ENCODE data around the gene ZNF619. TPM values are rescaled to one million over a fixed set of nuclear protein-coding genes. Genes with fewer than 3 reads are reported as not detected.
"Not testable (repeated sequence)": the region's sequence is repeated elsewhere in the genome, so short reads cannot be mapped to it uniquely, and the experiment has no call there.

The ZNF619 gene
- total and polyA plus RNA-seq, 4 donors = 0.50 to 7.1 (median 3.3) TPM

GRCh38 chr3:40452562-40452875 lies 24.4 kb upstream of the ZNF619 start:
- no peak for ATAC-seq (ENCODE audit: low FRiP score)
- peak overlapping the region in 1 of 2 donors; percentile 55 for H3K27ac ChIP-seq (ENCODE audit: low read depth in 1 of 2, low read length in 2 of 2)
- H3K27me3 ChIP-seq (ENCODE audit: control insufficient read depth in 1 of 2, insufficient read depth in 2 of 2, low read length in 1 of 2) = no peaks in the 10 kb centered on the region
- intact Hi-C loops (cut with DNase I) = loop anchor here (5.0 to 10.0 kb wide), 3 partner anchors 55 to 140 kb away; partner anchors contain the start of gene ZNF620 (in 1 of the 2)
- DNase-seq = no peak
- H3K9me3 ChIP-seq (ENCODE audit: control insufficient read depth, low read length) = no peaks in the 10 kb centered on the region
- H3K4me1 ChIP-seq (ENCODE audit: control insufficient read depth in 1 of 2, insufficient read depth in 2 of 2, low read length in 2 of 2) = peaks cover 0 to under 1% of the 10 kb centered on the region in 2 donors
- H3K4me3 ChIP-seq (ENCODE audit: low read length in 2 of 2) = peak overlapping the region; percentile 6 to 37
- WGBS, 2 donors = 2% methylated on average over 7 of the region's 7 CpGs
- no peaks in the 10 kb centered on the region for H3K36me3 ChIP-seq (ENCODE audit: control insufficient read depth in 1 of 2, insufficient read depth in 2 of 2, low read length in 1 of 2)

GRCh38 chr3:40452876-40453730 lies 23.8 kb upstream of the ZNF619 start:
- Histone ChIP-seq H3K4me1 (ENCODE audit: control insufficient read depth in 1 of 2, insufficient read depth in 2 of 2, low read length in 2 of 2) (peaks cover 0 to 2% of the 10 kb centered on the region in 2 donors), H3K27me3 (ENCODE audit: control insufficient read depth in 1 of 2, insufficient read depth in 2 of 2, low read length in 1 of 2) (no peaks in the 10 kb centered on the region), H3K9me3 (ENCODE audit: control insufficient read depth, low read length) (no peaks in the 10 kb centered on the region), H3K4me3 (ENCODE audit: low read length in 2 of 2) (peak overlapping the region; percentile 37 to 52), H3K36me3 (ENCODE audit: control insufficient read depth in 1 of 2, insufficient read depth in 2 of 2, low read length in 1 of 2) (no peaks in the 10 kb centered on the region), H3K27ac (ENCODE audit: low read depth in 1 of 2, low read length in 2 of 2) (peak overlapping the region in 1 of 2 donors; percentile 75)
- WGBS, 2 donors = 0 to 1% methylated on average over 40 to 41 of the region's 41 CpGs
- intact Hi-C loops (cut with DNase I) = loop anchor here (5.0 to 10.0 kb wide), 3 partner anchors 54 to 141 kb away; partner anchors contain the start of gene ZNF620 (in 1 of the 2)
- ATAC-seq (ENCODE audit: low FRiP score) (peak; percentile 96), DNase-seq (peak; percentile 99)

- ATAC-seq (ENCODE audit: low FRiP score) (no peak), DNase-seq (no peak)
- Histone ChIP-seq H3K4me3 (ENCODE audit: low read length in 2 of 2) (no peak overlapping the region), H3K27ac (ENCODE audit: low read depth in 1 of 2, low read length in 2 of 2) (no peak overlapping the region), H3K27me3 (ENCODE audit: control insufficient read depth in 1 of 2, insufficient read depth in 2 of 2, low read length in 1 of 2) (no peaks in the 10 kb centered on the region), H3K36me3 (ENCODE audit: control insufficient read depth in 1 of 2, insufficient read depth in 2 of 2, low read length in 1 of 2) (no peaks in the 10 kb centered on the region), H3K4me1 (ENCODE audit: control insufficient read depth in 1 of 2, insufficient read depth in 2 of 2, low read length in 2 of 2) (peaks cover 0 to 7% of the 10 kb centered on the region in 2 donors), H3K9me3 (ENCODE audit: control insufficient read depth, low read length) (no peaks in the 10 kb centered on the region)
- WGBS, 2 donors = 19 to 28% methylated on average over 6 of the region's 6 CpGs
- intact Hi-C loops (cut with DNase I) = loop anchor here (5.0 to 10.0 kb wide), 3 partner anchors 53 to 142 kb away; partner anchors contain the start of gene ZNF620 (in 1 of the 2)
Measured at GRCh38 chr3:40453933-40454332, 23.0 kb upstream of the ZNF619 start.

- Histone ChIP-seq H3K9me3 (ENCODE audit: control insufficient read depth, low read length) (no peaks in the 10 kb centered on the region), H3K36me3 (ENCODE audit: control insufficient read depth in 1 of 2, insufficient read depth in 2 of 2, low read length in 1 of 2) (no peaks in the 10 kb centered on the region), H3K27me3 (ENCODE audit: control insufficient read depth in 1 of 2, insufficient read depth in 2 of 2, low read length in 1 of 2) (no peaks in the 10 kb centered on the region), H3K4me3 (ENCODE audit: low read length in 2 of 2) (no peak overlapping the region), H3K27ac (ENCODE audit: low read depth in 1 of 2, low read length in 2 of 2) (no peak overlapping the region), H3K4me1 (ENCODE audit: control insufficient read depth in 1 of 2, insufficient read depth in 2 of 2, low read length in 2 of 2) (peaks cover 0 to 7% of the 10 kb centered on the region in 2 donors)
- 85 to 86% methylated on average over 4 of the region's 4 CpGs for WGBS, 2 donors
- no peak for ATAC-seq (ENCODE audit: low FRiP score)
- no peak for DNase-seq
- intact Hi-C loops (cut with DNase I) = loop anchor here in 1 of 2 donors (10.0 kb wide), 1 partner anchor 141 kb away; no protein-coding TSS in a partner anchor
Measured at GRCh38 chr3:40455328-40455727, 21.6 kb upstream of the ZNF619 start.

- no peak for ATAC-seq (ENCODE audit: low FRiP score)
- Histone ChIP-seq H3K27ac (ENCODE audit: low read depth in 1 of 2, low read length in 2 of 2) (no peak overlapping the region), H3K4me3 (ENCODE audit: low read length in 2 of 2) (peak overlapping the region; percentile 43 to 66), H3K36me3 (ENCODE audit: control insufficient read depth in 1 of 2, insufficient read depth in 2 of 2, low read length in 1 of 2) (no peaks in the 10 kb centered on the region), H3K9me3 (ENCODE audit: control insufficient read depth, low read length) (no peaks in the 10 kb centered on the region), H3K27me3 (ENCODE audit: control insufficient read depth in 1 of 2, insufficient read depth in 2 of 2, low read length in 1 of 2) (no peaks in the 10 kb centered on the region), H3K4me1 (ENCODE audit: control insufficient read depth in 1 of 2, insufficient read depth in 2 of 2, low read length in 2 of 2) (peaks cover 0 to 7% of the 10 kb centered on the region in 2 donors)
- intact Hi-C loops (cut with DNase I) = loop anchor here in 1 of 2 donors (10.0 kb wide), 1 partner anchor 142 kb away; no protein-coding TSS in a partner anchor
- DNase-seq = no peak
- 49 to 55% methylated on average over 29 of the region's 29 CpGs for WGBS, 2 donors
Measured at GRCh38 chr3:40456279-40456939, 20.5 kb upstream of the ZNF619 start.

GRCh38 chr3:40456940-40457823 lies 19.7 kb upstream of the ZNF619 start, which contains the start of gene RPL14:
TSS of gene RPL14 (plus strand) at chr3:40457339. CDS start at chr3:40457472, 133 bp downstream.
- H3K4me1 ChIP-seq (ENCODE audit: control insufficient read depth in 1 of 2, insufficient read depth in 2 of 2, low read length in 2 of 2) = peaks cover 0 to 7% of the 10 kb centered on the region in 2 donors
- no peaks in the 10 kb centered on the region for H3K27me3 ChIP-seq (ENCODE audit: control insufficient read depth in 1 of 2, insufficient read depth in 2 of 2, low read length in 1 of 2)
- DNase-seq (peak; percentile 98), ATAC-seq (ENCODE audit: low FRiP score) (peak; percentile 97)
- intact Hi-C loops (cut with DNase I) = loop anchor here (1.0 to 10.0 kb wide), 2 partner anchors 67 to 142 kb away; partner anchors contain the start of gene ZNF621 (in 1 of the 2)
- H3K36me3 ChIP-seq (ENCODE audit: control insufficient read depth in 1 of 2, insufficient read depth in 2 of 2, low read length in 1 of 2) = no peaks in the 10 kb centered on the region
- no peaks in the 10 kb centered on the region for H3K9me3 ChIP-seq (ENCODE audit: control insufficient read depth, low read length)
- 0% methylated on average over 79 of the region's 79 CpGs for WGBS, 2 donors
- peak within 1 kb of the TSS; percentile 71 to 78 for H3K4me3 ChIP-seq (ENCODE audit: low read length in 2 of 2)
- peak within 1 kb of the TSS; percentile 29 to 87 for H3K27ac ChIP-seq (ENCODE audit: low read depth in 1 of 2, low read length in 2 of 2)

GRCh38 chr3:40458473-40458872 lies 18.4 kb upstream of the ZNF619 start:
- Histone ChIP-seq H3K4me3 (ENCODE audit: low read length in 2 of 2) (peak overlapping the region in 1 of 2 donors; percentile 71), H3K4me1 (ENCODE audit: control insufficient read depth in 1 of 2, insufficient read depth in 2 of 2, low read length in 2 of 2) (peaks cover 0 to 7% of the 10 kb centered on the region in 2 donors), H3K36me3 (ENCODE audit: control insufficient read depth in 1 of 2, insufficient read depth in 2 of 2, low read length in 1 of 2) (no peaks in the 10 kb centered on the region), H3K27ac (ENCODE audit: low read depth in 1 of 2, low read length in 2 of 2) (no peak overlapping the region), H3K27me3 (ENCODE audit: control insufficient read depth in 1 of 2, insufficient read depth in 2 of 2, low read length in 1 of 2) (no peaks in the 10 kb centered on the region), H3K9me3 (ENCODE audit: control insufficient read depth, low read length) (no peaks in the 10 kb centered on the region)
- ATAC-seq (ENCODE audit: low FRiP score) (no peak), DNase-seq (no peak)
- intact Hi-C loops (cut with DNase I) = loop anchor here in 1 of 2 donors (10.0 kb wide), 1 partner anchor 144 kb away; no protein-coding TSS in a partner anchor
- 87 to 90% methylated on average over 4 of the region's 4 CpGs for WGBS, 2 donors

GRCh38 chr3:40460481-40460880 lies 16.4 kb upstream of the ZNF619 start:
- H3K4me1 ChIP-seq (ENCODE audit: control insufficient read depth in 1 of 2, insufficient read depth in 2 of 2, low read length in 2 of 2); ATAC-seq (ENCODE audit: low FRiP score); intact Hi-C loops (cut with DNase I); H3K27ac ChIP-seq (ENCODE audit: low read depth in 1 of 2, low read length in 2 of 2); H3K27me3 ChIP-seq (ENCODE audit: control insufficient read depth in 1 of 2, insufficient read depth in 2 of 2, low read length in 1 of 2); H3K36me3 ChIP-seq (ENCODE audit: control insufficient read depth in 1 of 2, insufficient read depth in 2 of 2, low read length in 1 of 2); H3K9me3 ChIP-seq (ENCODE audit: control insufficient read depth, low read length); H3K4me3 ChIP-seq (ENCODE audit: low read length in 2 of 2); DNase-seq: not testable (repeated sequence)
- 74 to 79% methylated on average over 6 of the region's 6 CpGs for WGBS, 2 donors

Measured in aorta (tissue), 5 donors.